Stimulated activated CD8-positive, alpha-beta memory T cell treated with anti-CD3 and anti-CD28 coated beads, Interleukin-7, amount 100 ng/mL, for 48 hours (primary cell): ENCODE results near the gene BMAL2.

Experiments
- DNase-seq, 2 donors: peaks; one replicate each; pipeline ENCODE4 v3.0.0-alpha.2; 2020; ENCODE audit warnings: low read depth in 1 of 2; ENCODE audit errors: extremely low read depth in 1 of 2

Gene BMAL2

DNA sequence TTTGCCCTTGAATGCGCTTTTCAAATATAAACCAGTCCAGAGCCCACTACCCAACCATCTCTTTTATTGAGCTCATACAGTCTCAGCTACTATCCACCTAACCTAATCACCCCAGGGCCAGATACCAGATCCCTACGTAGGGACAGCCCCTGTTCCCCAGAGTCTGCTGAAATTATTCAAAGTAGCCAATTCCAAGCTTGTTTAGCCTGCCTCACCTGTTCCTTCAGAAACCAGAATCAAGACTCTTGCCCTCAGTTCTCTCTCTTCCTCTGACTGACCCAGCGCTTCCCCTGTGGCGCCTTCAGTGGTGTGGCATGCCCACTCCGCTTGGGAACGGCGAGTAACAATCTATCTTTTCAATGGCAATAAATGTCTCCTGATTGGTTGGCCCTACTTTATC lies 18.8 kb downstream of the BMAL2 start:
- DNase-seq: no peak

DNA sequence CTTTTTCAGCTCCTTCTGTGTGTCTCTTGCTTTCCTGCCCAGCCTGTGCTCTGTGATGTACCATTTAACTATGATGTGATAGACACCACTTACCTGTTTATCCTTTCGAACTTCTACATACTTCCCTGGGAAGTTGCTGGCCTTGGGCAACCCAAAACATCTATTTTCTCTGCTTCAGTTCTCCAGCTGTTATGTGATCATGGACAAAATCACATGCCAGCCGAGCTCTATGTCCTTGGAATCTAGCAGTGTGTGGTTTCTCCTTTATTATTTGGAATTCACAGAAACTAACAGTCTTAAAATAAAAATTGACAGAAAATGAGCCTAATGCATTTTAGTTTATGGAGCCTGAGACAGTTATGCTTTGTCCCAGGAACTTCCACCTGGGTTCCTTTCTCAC lies 22.9 kb downstream of the BMAL2 start:
- no peak for DNase-seq

DNA sequence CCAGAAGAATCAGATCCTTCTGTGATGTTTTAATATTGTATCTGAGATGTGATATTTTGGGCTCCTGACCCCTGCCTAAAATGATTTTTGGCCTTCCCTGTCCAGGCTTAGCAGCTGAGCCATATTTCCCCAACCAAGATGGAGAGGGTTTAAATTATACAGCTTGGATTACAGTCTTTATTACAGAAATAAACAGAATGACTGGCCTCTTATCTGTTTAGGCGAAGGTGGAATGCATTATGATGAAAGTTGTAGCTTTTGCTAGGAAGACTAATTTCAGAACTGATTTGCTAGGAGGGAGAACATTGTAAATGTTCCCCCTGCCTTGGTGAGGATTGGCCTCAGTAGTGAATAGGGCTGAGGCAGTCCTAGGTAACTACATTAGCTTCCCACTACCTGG lies 23.3 kb downstream of the BMAL2 start:
- no peak for DNase-seq

DNA sequence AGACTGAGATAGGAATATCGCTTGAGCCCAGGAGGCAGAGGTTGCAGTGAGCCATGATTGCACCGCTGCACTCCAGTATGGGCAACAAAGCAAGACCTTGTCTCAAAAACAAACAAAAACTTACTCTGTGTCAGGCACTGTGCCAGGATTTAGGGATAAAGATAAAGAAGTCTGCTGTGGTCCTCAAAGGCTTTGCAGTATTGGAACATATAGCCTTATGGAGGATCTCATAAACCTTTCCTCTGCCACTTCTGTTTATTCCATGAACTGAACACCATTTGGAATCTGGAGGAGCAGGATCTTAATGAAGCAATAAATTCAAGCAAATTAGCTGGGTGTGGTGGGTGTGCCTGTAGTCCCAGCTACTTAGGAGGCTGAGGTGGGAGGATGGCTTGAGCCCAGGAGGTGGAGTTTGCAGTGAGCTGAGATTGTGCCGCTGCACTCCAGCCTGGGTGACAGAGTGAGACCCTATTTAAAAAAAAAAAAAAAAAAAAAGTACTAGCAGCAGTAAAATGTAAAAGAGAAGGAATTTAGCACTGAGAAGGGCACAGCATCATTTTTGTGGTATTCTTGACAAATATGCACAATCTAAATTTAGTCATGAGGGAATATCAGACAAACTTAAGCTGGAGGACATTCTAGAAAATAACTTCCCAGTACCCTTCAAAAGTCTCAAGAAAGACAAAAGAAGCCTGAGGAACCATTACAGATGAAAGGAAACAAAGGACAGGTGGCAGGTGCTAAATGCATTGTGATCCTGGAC lies 27.1 kb downstream of the BMAL2 start:
- DNase-seq: no peak

DNA sequence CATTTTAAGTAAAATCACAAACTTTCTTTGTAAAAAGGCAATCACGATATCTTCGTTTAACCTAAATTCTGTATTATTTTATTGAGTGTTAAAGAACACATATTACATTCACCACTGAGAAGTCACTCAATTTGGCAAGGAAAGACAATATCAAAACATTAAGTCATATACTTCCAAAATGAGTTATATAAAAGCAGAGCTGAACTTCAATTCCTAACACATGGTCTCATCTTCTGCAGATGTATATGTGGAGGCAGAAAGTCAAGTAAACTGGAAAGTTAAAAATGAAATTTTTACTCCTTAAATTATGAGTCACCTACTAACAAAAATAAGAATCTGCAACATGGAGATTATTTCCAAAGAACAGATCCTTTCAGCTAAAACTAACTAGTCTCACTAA lies 28.7 kb downstream of the BMAL2 start:
- no peak for DNase-seq

DNA sequence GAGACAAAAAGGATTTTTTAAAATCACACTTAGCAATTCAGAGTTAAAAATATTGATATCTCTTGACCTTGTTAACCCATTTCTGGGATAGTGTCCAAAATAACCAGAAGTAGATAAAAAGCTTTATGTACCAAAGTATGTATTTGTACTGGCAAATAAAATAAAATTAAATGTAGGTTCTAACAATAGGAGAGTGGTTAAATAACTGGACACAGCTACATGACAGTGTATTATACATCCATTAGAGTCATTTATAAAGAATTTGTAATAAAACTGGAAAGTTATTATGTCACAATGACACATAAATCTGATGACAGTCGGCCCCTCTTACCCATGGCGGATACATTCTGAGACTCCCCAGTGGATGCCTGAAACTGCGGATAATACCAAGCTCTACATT lies 34.0 kb downstream of the BMAL2 start:
- DNase-seq: no peak

DNA sequence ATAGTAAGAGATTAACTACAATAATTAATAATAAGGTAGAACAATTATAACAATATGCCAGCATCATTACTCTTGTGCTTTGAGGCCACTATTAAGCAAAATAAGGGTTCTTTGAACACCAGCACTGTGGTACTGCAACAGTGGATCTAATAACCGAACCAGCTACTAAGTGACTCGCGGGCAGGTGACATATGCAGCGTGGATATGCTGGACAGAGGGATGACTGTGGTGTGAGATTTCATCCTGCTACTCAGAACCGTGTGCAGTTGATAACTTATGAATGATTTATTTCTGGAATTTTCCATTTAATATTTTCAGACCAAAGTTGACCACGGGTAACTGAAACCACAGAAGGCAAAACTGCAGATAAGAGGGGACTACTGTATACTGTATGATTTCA lies 34.4 kb downstream of the BMAL2 start:
- no peak for DNase-seq

DNA sequence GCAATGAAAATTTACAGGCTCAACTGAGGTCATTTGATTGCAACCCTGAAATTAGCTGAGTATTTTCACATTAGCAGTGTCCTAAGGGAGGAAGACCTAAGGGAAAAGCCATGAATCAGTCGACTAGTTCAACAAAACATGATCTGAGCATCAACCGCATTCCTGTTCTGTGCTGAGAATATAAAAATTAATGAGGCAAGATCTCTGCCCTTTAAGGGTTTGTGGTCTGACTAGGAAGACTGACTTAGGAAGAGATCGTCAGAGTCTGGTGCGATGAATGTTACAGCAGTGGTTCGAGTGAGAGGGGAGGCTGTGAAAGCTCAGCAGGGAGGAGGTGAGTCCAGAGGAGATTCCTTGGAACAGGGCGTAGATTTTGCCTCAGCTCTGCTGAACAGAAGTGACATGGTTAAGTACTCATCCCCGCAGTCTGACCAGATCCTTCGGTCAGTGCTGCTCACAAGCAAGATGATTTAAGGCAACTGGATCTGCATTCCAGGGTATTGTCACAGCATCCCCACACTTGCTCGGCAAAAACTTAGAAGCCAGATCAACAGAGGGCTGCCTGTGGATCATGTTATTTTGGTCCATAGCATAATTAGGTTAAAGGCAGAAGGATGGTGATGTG lies 49.6 kb downstream of the BMAL2 start:
- DNase-seq: no peak
